Activated CD4-positive, alpha-beta T cell treated with anti-CD3 and anti-CD28 coated beads, Interleukin-2, amount 50 U/mL, for 4 hours (primary cell): ENCODE results near the gene MAPK13.

ENCODE experiments used
- DNase-seq, 2 experiments: peaks; one replicate each; pipeline ENCODE4 v3.0.0-alpha.2; 2020

Gene MAPK13

DNA sequence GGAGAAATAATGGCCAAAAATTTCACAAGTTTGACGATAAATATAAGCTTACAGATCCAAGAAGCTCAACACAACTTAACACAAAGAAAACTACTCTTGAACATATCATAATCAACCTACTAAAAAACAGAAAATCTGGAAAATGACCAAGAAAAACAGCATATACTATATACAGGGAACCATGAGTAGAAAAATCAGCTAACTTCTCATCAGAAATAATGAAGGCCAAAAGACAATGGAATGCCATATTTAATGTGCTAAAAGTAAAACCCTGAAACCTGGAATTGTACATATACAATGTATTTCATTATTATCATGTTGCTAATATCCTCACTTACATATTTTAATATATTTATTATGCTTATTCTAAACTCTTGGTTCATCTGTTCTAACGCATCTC, 25.3 kb downstream of the MAPK13 start:
- DNase-seq: no peak

DNA sequence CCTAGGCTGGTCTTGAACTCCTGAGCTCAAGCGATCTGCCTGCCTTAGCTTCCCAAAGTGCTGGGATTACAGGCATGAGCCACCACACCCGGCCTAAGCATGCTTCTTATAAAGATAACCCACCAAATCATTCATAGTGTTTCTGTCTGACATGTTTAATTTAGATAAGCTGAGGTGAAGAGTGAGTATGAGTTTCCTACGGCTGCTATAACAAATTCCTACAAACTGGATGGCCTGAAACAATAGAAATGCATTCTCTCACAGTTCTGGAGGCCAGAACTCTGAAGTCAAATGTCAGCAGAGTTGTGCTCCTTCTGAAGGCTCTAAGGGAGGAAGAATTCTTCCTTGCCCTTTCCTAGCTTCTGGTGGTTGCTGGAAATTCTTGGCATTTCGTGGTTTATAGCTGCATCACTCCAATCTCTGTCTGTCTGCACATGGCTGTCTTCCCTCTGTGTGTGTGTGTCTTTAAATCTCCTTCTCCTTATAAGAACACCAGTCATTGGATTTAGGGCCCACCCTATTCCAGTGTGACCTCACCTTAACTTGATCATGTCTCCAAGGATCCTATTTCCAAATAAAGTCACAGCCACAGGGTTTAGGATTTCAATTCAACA, 29.9 kb downstream of the MAPK13 start:
- no peak for DNase-seq

DNA sequence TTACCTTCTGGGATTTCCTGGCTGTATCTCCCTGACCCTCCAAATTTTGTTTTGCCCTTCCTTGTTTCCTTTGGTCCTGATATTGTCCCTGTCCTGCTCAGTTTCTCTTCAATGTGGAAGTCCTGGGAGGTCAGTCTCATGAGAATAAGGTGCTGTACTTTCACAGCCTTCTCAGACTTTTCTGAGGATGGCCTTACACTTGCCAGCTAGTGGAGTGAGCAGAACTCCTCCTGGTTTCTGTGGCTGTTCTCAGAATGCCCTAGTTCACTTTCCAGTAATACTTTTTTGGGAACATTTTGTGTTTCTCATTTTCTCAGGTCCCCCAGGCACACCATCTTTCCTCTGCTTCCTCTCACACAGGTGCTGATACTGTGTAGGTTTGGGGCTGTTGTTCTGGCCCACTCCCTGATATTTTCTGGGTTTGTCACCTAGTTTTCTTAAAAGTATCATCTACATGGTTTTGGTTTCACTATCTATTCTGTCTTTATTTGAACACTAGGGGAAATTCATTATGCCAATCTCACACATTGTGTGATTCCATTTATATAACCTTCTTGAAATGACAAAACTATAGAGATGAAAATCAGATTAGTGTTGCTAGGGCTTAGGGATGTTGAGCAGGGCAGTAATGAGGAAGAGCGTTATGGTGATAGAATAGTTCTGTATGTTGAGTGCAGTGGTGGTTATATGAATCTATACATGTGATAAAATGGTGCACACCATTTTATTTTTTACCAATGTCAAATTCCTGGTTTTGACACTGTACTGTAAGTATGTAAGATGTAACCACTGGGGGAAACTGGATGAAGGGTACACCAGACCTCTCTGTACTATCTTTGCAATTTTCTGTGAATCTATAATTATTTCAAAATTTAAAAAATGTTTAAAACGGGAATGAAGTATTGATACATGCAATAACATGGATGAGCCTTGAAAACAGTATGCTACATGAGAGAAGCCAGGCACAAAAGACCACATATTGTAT, 39.0 kb downstream of the MAPK13 start:
- no peak for DNase-seq

DNA sequence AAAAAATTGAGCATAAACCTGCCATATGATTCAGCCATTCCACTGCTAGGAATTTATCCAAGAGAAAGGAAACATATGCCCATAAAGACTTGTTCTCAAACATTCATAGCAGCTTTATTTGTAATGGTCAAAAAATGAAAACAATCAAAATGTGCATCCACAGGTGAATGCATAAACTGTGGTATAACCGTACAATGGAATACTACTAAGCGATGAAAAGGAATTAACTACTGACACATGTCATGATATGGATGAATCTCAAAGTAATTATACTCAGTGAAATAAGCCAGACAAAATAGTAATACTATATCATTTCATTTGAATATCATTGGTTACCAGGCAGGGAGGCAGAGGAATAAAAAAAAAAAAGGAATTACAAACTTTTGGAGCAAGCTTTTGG, 40.4 kb downstream of the MAPK13 start:
- DNase-seq: no peak

DNA sequence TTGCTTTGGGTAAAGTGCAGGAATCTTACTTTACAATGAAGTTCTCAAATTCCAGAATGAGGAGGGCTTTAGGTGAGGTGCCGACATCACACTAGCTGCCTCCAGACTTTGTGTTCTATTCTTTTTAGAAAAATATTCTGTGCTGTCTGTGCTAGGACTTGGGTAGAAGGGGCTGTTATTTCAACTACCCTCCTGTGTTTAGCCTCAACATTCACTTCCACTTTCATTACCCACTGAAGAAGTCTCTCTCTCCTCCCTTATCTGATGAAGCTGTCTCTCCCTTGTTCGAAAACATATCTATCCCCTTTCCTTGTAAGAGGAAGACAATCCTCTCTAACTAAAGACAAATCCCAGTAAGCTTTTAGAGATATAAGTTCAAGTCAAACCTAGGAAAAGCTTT, 41.3 kb downstream of the MAPK13 start:
- no peak for DNase-seq

DNA sequence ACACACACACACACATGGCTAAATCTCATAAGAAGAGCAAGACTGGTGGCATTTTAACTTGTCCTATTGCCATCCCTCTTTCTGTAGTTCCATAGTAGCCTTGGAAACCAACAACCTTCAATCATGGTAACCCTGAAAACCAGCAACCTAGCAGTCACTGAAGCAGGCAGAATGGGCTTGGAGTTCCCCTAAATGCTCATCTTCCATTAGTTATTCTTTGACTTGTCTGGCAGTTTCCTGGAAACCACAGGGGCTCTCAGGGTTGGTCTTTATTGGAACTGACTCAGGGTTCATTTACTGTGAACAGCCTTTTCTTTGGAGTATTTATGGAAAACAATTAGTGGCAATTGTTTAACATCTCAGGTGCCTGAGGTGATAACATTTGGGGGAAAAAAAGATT, 46.9 kb downstream of the MAPK13 start:
- no peak for DNase-seq

DNA sequence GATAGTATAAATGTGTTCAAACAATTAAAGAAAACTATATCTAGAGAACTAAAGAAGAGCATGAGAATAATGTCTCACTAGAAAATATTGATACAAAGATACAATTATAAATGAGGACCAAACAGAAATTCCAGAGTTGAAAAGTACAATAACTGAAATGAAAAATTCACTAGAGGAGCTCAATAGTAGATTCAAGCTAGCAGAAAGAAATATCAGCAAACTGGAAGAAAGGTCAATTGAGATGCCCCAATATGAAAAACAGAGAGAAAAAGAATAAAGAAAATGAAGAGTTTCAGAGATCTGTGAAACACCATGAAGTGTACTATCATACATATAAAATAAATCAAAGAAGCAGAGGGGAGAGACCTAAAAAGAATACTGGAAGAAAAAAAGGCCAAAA, 48.2 kb downstream of the MAPK13 start:
- no peak for DNase-seq

DNA sequence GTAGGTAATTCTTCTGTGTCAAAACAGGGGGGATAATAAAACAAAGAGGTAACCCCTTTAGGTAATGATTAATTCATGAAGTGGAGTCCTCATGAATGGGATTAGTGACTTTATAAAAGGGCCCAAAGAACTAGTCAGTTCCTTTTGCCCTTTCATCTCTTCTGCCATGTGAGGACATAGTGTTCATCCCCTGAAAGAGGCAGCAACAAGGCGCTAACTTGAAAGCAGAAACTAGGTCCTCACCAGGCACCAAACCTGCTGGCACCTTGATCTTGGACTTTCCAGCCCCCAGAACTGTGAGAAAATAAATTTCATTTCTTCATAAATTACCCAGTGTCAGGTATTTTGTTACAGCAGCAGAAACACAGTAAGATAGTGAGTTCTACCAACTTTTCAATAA, 49.8 kb downstream of the MAPK13 start:
- no peak for DNase-seq

DNA sequence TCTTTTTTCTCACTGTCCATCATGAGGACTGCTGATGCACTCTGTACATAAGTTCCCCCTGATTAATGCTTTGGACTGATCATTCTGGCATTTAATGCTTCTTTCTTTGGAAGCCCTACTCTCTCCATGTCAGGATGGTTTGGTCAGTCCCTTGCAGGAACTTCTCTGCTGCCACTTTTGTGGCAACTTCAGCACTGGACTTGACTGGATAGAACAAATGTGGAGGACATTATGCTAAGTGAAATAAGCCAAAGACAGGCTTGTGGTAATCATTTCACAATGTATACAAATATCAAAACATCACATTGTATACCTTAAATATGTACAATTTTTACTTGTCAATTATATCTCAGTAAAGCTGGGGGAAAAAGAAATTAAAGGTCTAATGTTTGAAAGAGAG, 54.0 kb downstream of the MAPK13 start:
- no peak for DNase-seq

DNA sequence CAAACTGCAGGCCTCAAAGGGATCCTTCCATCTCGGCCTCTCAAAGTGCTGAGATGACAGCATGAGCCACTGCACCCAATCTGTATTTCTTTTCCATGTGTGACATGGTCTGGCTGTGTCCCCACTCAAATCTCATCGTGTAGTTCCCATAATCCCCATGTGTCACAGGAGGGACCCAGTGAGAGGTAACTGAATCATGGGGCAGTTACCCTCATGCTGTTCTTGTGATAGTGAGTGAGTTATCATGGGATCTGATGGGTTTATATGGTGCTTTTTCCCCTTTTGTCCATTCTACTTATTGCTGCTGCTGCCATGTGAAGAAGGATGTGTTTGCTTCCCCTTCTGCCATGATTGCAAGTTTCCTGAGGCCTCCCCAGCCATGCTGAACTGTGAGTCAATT, 55.9 kb downstream of the MAPK13 start:
- no peak for DNase-seq

DNA sequence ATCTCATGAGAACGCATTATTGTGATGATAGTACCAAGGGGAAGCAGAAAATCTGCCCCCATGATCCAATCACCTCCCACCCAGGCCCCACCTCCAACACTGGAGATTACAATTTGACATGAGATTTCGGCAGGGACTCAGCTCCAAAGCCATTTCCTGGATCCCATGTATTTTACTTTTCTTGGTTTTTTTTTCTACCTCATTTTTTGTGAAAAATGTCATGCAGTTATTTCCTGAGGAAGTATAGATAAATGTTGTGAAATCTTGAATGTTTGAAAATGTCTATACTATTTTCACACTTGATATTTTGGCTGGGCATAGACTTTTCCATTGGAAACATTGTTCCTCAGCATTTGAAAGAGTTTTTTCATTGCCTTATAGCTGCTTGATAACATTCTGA, 57.1 kb downstream of the MAPK13 start:
- no peak for DNase-seq
